D721Med (cell line): ENCODE measurements around the gene PIK3R5.

Experiments
- DNase-seq: peaks from one replicate; pipeline ENCODE4 v3.0.0; 2011; ENCODE audit warnings: low spot score; ENCODE audit not compliant: insufficient read length
- FAIRE-seq: peaks from 2 replicates; lab custom pipeline; 2011; peaks lifted over from hg19 to GRCh38; lab: Jason Lieb, UNC
- TF ChIP-seq, protein P1 (sequence below): IDR thresholded peaks from 2 replicates; pipeline ENCODE4 v1.5.1; 2012; ENCODE audit warnings: mild to moderate bottlenecking, control low read depth; ENCODE audit not compliant: insufficient read depth; ENCODE audit errors: missing control alignments

PIK3R5 gene

DNA sequence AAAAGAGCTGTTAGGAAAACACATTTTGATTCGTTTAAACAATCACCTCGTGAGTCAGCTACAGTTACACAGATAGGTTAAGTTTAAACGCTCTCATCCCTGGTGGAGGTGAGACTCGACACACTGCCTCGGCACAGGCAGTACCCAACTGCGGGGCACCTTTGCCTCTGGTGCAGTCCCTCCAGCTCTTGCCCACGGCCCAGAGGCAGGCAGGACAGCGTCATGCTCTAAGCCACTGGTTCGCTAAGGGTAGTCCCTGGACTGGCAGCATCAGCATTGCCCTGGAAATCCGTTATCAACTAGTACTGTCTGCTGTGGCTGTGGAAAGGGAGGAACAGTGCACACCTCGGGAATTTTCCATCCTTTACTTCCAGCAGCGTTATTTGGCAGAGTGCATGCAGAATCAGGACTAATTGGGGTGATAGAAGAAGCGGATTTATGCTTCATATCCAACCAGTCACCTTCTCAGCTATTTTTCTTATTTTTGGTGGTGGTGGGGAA lies 94.4 kb downstream of the PIK3R5 start:
- no peak for FAIRE-seq
- TF ChIP-seq, protein P1, sequence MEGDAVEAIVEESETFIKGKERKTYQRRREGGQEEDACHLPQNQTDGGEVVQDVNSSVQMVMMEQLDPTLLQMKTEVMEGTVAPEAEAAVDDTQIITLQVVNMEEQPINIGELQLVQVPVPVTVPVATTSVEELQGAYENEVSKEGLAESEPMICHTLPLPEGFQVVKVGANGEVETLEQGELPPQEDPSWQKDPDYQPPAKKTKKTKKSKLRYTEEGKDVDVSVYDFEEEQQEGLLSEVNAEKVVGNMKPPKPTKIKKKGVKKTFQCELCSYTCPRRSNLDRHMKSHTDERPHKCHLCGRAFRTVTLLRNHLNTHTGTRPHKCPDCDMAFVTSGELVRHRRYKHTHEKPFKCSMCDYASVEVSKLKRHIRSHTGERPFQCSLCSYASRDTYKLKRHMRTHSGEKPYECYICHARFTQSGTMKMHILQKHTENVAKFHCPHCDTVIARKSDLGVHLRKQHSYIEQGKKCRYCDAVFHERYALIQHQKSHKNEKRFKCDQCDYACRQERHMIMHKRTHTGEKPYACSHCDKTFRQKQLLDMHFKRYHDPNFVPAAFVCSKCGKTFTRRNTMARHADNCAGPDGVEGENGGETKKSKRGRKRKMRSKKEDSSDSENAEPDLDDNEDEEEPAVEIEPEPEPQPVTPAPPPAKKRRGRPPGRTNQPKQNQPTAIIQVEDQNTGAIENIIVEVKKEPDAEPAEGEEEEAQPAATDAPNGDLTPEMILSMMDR: no peak
- DNase-seq: no peak

DNA sequence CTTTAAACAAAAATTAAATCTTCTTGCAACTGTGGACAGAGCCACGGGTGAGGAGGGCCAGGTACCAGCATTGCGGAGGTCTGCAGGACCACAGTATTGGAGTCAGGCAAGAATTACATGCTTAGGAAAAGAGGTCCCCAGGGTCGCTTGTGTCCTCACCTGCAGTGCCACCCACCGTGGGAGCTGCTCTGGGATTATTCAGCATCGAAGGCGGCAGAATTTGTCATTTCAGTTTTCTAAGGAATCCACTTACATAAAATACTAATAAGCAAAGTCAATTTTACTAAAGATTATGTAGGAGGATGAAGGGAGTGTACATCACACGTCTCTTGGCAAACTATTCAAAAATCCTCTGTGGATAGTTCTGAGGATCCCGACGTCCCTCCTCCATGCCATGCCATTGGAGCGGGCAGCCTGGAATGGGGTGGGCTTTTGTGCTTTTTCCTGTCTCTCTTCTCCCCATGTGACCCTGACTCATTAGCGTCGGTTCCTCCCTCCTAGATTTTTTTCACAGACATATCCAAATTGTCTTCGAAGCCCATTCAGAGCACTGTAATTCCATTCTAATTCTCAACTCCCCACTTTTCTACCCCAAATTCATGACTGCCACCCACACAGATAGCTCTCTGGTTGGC lies 95.0 kb downstream of the PIK3R5 start:
- no peak for DNase-seq
- FAIRE-seq: no peak
- TF ChIP-seq, protein P1: no peak

- TF ChIP-seq, protein P1: no peak
- FAIRE-seq: no peak
- no peak for DNase-seq
Observed at GRCh38 chr17:8869114-8869815, 96.2 kb downstream of the PIK3R5 start.

DNA sequence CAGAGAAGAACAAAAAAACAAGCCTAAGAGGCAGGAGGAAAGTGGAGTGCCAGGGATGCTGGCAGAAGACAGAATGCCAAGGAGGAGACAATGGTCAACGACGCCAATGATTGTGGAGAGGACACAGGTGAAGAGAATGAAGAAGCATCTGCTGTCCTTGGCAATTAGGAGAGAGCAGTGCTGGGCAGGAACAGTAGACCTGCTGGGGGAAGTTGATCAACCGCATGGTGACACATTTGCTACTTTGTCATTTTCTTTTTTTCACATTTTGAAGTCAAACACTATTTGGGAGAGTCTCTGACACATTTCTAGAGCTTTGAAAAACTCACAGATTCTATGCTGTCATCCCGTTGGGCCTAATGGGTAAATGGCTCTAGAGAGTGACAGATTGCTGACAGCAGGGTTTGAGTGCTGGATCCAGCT lies 97.0 kb downstream of the PIK3R5 start:
- FAIRE-seq: no peak
- TF ChIP-seq, protein P1: no peak
- no peak for DNase-seq

- FAIRE-seq: no peak
- TF ChIP-seq, protein P1: no peak
- no peak for DNase-seq
Observed at GRCh38 chr17:8868092-8868491, 97.4 kb downstream of the PIK3R5 start.

GRCh38 chr17:8867361-8867981 lies 98.0 kb downstream of the PIK3R5 start, which contains the start of gene PIK3R6:
Gene PIK3R6, minus strand, starts transcription at chr17:8867674. Its CDS starts 17,880 bp downstream, at chr17:8849794.
- DNase-seq: no peak
- TF ChIP-seq, protein P1: no peak
- FAIRE-seq: no peak
